GM21423 (cell line): ENCODE measurements around the gene TAF3.

Experiments
- ATAC-seq: cut with Tn5 transposase; IDR thresholded peaks from one replicate; pipeline ENCODE4 v1.9.1; 2021; ENCODE audit warnings: mild to moderate bottlenecking, moderate library complexity; ENCODE audit not compliant: unreplicated experiment

TAF3 gene

GRCh38 chr10:8043569-8044306 lies 225.4 kb downstream of the TAF3 start:
- ATAC-seq = no peak

GRCh38 chr10:8044331-8044907 lies 226.1 kb downstream of the TAF3 start:
- ATAC-seq = no peak

- ATAC-seq = no peak
These were observed 226.8 kb downstream of the TAF3 start for GRCh38 chr10:8044908-8045725.

GRCh38 chr10:8045726-8046494 lies 227.6 kb downstream of the TAF3 start:
- ATAC-seq = no peak

- ATAC-seq = no peak
These were observed 229.4 kb downstream of the TAF3 start for GRCh38 chr10:8047452-8048280.

GRCh38 chr10:8048281-8049008 lies 230.1 kb downstream of the TAF3 start:
- ATAC-seq = no peak

GRCh38 chr10:8049045-8049864 lies 230.9 kb downstream of the TAF3 start:
- ATAC-seq = no peak

GRCh38 chr10:8049865-8050555 lies 231.7 kb downstream of the TAF3 start:
- ATAC-seq = no peak

GRCh38 chr10:8050556-8051108 lies 232.3 kb downstream of the TAF3 start:
- ATAC-seq = no peak

- no peak for ATAC-seq
These were observed 233.0 kb downstream of the TAF3 start for GRCh38 chr10:8051109-8051821.

GRCh38 chr10:8051851-8052257 lies 233.5 kb downstream of the TAF3 start:
- ATAC-seq = no peak

GRCh38 chr10:8052341-8052955 lies 234.1 kb downstream of the TAF3 start:
- no peak for ATAC-seq

GRCh38 chr10:8052956-8053445 lies 234.7 kb downstream of the TAF3 start:
- no peak for ATAC-seq

- ATAC-seq = peak; percentile 61
These were observed 235.3 kb downstream of the TAF3 start for GRCh38 chr10:8053446-8054243.

GRCh38 chr10:8054244-8054493 lies 235.9 kb downstream of the TAF3 start:
- ATAC-seq = peak; percentile 2
